Measurements from ENCODE around the gene WASF2. TPM values are rescaled to one million over a fixed set of nuclear protein-coding genes. Genes with fewer than 3 reads are reported as not detected.
A peak's percentile ranks its signal among the peaks of the same experiment; 100 is the strongest.
"Not testable (repeated sequence)": the region's sequence is repeated elsewhere in the genome, so short reads cannot be mapped to it uniquely, and the experiment has no call there.

The WASF2 gene
- total RNA-seq, 6 experiments from 2014 or later, result 18.4 to 38.1 (median 26.5) TPM

DNA sequence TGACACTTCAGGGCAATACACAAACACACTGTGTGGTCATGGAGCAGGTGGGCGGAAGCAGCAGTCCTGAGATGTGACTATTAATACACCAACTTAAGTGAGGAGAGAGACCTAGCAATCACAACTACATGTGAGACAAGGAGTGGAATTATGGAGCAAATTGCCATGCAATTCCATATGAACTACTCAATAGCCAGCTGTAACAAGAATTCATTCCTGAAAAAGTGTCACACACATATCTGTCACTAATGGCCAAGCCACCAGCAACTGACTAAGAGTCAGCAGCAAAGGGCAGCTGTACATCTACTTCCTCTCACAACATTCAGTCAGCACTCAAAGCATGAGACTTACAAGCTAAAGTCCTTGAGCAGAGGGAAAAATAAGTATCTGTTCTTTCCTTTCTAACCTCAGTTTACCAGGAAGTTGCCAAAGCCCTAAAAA, 51.3 kb downstream of the WASF2 start:
- intact Hi-C loops (cut with DNase I), result no loop called here
- peaks cover 0 to 14% (median 6%) of the 10 kb centered on the region in 4 donors for H3K4me1 ChIP-seq
- DNase-seq (no peak), ATAC-seq (peak in 3 of 4 donors; percentile 35 to 49 (median 45))
- no peaks in the 10 kb centered on the region for H3K36me3 ChIP-seq
- WGBS (ENCODE audit: insufficient coverage, low coverage, low lambda C conversion rate, missing lambda C conversion rate), result 75% methylated on average over 1 of the region's 1 CpG
- TF ChIP-seq CTCF (IDR thresholded peaks at IDR 0.05), result no peak
- TF ChIP-seq POLR2A (IDR thresholded peaks at IDR 0.05), result no peak
- H3K4me3 ChIP-seq, result no peak overlapping the region
- H3K27me3 ChIP-seq, result no peaks in the 10 kb centered on the region
- no peaks in the 10 kb centered on the region for H3K9me3 ChIP-seq
- no peak overlapping the region for H3K27ac ChIP-seq

- intact Hi-C loops (cut with DNase I), result no loop called here
- H3K27me3 ChIP-seq, result no peaks in the 10 kb centered on the region
- no peak for TF ChIP-seq CTCF (IDR thresholded peaks at IDR 0.05)
- TF ChIP-seq POLR2A (IDR thresholded peaks at IDR 0.05), result peak; percentile 50
- no peak for DNase-seq
- no peaks in the 10 kb centered on the region for H3K9me3 ChIP-seq
- ATAC-seq, result peak; percentile 61 to 86 (median 78)
- 50% methylated on average over 5 of the region's 5 CpGs for WGBS (ENCODE audit: insufficient coverage, low coverage, low lambda C conversion rate, missing lambda C conversion rate)
- no peak overlapping the region for H3K4me3 ChIP-seq
- H3K4me1 ChIP-seq, result peaks cover 0 to 25% (median 6%) of the 10 kb centered on the region in 4 donors
- no peaks in the 10 kb centered on the region for H3K36me3 ChIP-seq
- peak overlapping the region in 2 of 3 donors; percentile 51 to 52 for H3K27ac ChIP-seq
Measured at GRCh38 chr1:27436204-27437159, 53.5 kb downstream of the WASF2 start.

DNA sequence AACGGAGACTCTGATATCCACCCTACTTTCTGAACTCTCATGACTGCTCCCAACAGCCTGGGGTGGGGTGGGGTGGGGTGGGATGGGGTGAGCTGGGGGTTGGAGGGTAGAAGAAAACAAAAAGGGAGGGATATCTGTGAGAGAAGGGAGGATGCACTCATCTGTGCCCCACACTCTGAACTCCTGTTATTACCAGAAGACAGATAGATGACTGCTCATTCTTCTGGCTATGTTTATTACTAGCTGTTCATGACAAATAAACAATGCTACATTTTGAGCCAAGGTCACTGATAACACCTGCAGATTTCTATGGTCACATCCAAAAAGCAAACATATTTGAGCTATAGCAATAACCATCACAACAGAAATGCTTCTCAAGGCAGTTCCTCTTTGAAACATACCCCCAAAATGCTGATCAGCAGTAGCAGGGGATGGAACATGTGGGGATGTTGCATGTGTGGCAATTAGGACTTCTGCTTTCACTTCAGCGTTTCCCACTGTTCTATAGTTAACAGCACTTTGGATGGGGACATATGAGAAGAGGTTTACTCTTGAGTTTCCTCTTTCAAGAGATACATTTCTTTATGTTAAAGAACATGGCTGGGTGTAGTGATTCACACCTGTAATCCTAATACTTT, 54.3 kb downstream of the WASF2 start:
- H3K9me3 ChIP-seq, result no peaks in the 10 kb centered on the region
- intact Hi-C loops (cut with DNase I), result no loop called here
- DNase-seq (no peak), ATAC-seq (peak; percentile 50 to 69 (median 55))
- H3K4me3 ChIP-seq, result no peak overlapping the region
- WGBS (ENCODE audit: insufficient coverage, low coverage, low lambda C conversion rate, missing lambda C conversion rate), result 54% methylated on average over 2 of the region's 2 CpGs
- no peak for TF ChIP-seq CTCF (IDR thresholded peaks at IDR 0.05)
- TF ChIP-seq POLR2A (IDR thresholded peaks at IDR 0.05), result no peak
- H3K36me3 ChIP-seq, result no peaks in the 10 kb centered on the region
- peak overlapping the region in 1 of 3 donors; percentile 3 for H3K27ac ChIP-seq
- peaks cover 0 to 29% (median 6%) of the 10 kb centered on the region in 4 donors for H3K4me1 ChIP-seq
- H3K27me3 ChIP-seq, result no peaks in the 10 kb centered on the region

DNA sequence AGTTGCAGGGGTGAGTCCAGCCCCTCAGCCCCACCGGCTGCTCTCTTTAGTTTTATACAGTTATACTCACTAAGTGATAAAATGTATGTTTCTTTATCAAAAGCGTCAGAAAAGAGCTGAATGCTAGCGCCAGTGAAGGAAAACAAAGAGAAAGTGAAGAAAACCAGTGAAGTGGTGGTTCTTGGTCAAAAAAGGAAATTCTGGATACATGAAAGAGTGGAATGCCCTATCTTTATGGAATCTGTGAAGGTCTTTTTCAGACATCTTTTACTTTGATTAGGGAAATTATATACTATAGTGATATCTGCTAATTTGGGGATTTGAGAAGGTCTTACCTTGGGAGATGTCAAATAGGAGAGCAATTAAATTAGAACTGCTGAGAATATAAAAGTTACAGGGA, 56.3 kb downstream of the WASF2 start:
- DNase-seq, result no peak
- no peak for ATAC-seq
- no peaks in the 10 kb centered on the region for H3K9me3 ChIP-seq
- TF ChIP-seq POLR2A (IDR thresholded peaks at IDR 0.05), result no peak
- no peak for TF ChIP-seq CTCF (IDR thresholded peaks at IDR 0.05)
- H3K4me3 ChIP-seq, result no peak overlapping the region
- WGBS (ENCODE audit: insufficient coverage, low coverage, low lambda C conversion rate, missing lambda C conversion rate), result 83% methylated on average over 3 of the region's 3 CpGs
- no peak overlapping the region for H3K27ac ChIP-seq
- intact Hi-C loops (cut with DNase I), result no loop called here
- peaks cover 0 to 36% (median 9%) of the 10 kb centered on the region in 4 donors for H3K4me1 ChIP-seq
- no peaks in the 10 kb centered on the region for H3K36me3 ChIP-seq
- no peaks in the 10 kb centered on the region for H3K27me3 ChIP-seq

DNA sequence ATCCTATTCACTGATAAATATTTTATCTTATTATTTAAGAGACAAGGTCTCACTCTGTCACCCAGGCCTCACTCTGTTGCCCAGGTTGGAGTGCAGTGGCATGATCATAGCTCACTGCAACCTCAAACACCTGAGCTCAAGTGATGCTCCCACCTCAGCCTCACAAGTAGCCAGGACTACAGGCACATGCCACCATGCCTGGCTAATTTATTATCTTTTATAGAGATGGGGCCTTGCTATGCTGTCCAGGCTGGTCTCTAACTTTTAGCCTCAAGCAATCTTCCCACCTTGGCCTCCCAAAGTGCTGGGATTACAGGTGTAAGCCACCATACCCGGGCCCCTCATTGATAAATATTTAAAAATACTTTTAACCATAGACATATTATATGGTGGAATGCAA, 57.2 kb downstream of the WASF2 start:
- H3K9me3 ChIP-seq; H3K27me3 ChIP-seq; intact Hi-C loops (cut with DNase I); H3K4me3 ChIP-seq; DNase-seq; H3K27ac ChIP-seq; H3K36me3 ChIP-seq; ATAC-seq: not testable (repeated sequence)
- WGBS (ENCODE audit: insufficient coverage, low coverage, low lambda C conversion rate, missing lambda C conversion rate), result 83% methylated on average over 1 of the region's 1 CpG
- H3K4me1 ChIP-seq, result peaks cover 0 to 36% (median 5%) of the 10 kb centered on the region in 4 donors

Measured in right lobe of liver (tissue), 6 donors.